SK-N-DZ (cell line): ENCODE data around the gene NUBP2. TPM values are rescaled to one million over a fixed set of nuclear protein-coding genes. Genes with fewer than 3 reads are reported as not detected.
A peak's percentile ranks its signal among the peaks of the same experiment; 100 is the strongest.

Experiments used
- DNase-seq: peaks from one replicate; pipeline ENCODE4 v3.0.0-alpha.2; 2015; ENCODE audit warnings: low spot score
- polyA plus RNA-seq, 2 experiments: library from polyadenylated mRNA; depleted of rRNA; stranded (reverse); fragments of >200 nt; gene quantifications; 2 replicates each; pipeline ENCODE4 v1.2.3, GENCODE V29; 2014

NUBP2 gene
- 302 and 363 TPM in 2 replicates for polyA plus RNA-seq (2014; cell fraction: cytosol; rRNA removed)
- polyA plus RNA-seq (2014; cell fraction: nucleus; rRNA removed), result 364 and 474 TPM in 2 replicates

GRCh38 chr16:1782408-1783264 is at the start of gene NUBP2, which contains the start of gene SPSB3:
Gene NUBP2, plus strand, starts transcription at chr16:1782960. Its CDS starts 61 bp downstream, at chr16:1783021.
Gene SPSB3, minus strand, starts transcription at chr16:1782571. Its CDS starts 1,088 bp downstream, at chr16:1781483.
- DNase-seq, result peak; percentile 100

GRCh38 chr16:1734123-1734522 is 48.6 kb upstream of the NUBP2 start:
- no peak for DNase-seq

GRCh38 chr16:1734816-1735215 is 47.9 kb upstream of the NUBP2 start:
- no peak for DNase-seq

- no peak for DNase-seq
These were observed 42.5 kb upstream of the NUBP2 start for GRCh38 chr16:1740234-1740633.

- DNase-seq, result no peak
These were observed 41.8 kb upstream of the NUBP2 start for GRCh38 chr16:1740781-1741490.

GRCh38 chr16:1741553-1742165 is 41.1 kb upstream of the NUBP2 start:
- no peak for DNase-seq

- DNase-seq, result no peak
These were observed 39.1 kb upstream of the NUBP2 start for GRCh38 chr16:1743376-1744337.

- DNase-seq, result no peak
These were observed 38.4 kb upstream of the NUBP2 start for GRCh38 chr16:1744338-1744840.

GRCh38 chr16:1745181-1745899 is 37.4 kb upstream of the NUBP2 start:
- DNase-seq, result no peak

- DNase-seq, result no peak
These were observed 36.7 kb upstream of the NUBP2 start for GRCh38 chr16:1745900-1746692.

GRCh38 chr16:1746693-1747195 is 36.0 kb upstream of the NUBP2 start:
- no peak for DNase-seq

- no peak for DNase-seq
These were observed 34.8 kb upstream of the NUBP2 start for GRCh38 chr16:1747934-1748333.

- no peak for DNase-seq
These were observed 33.3 kb upstream of the NUBP2 start for GRCh38 chr16:1749152-1750117.

GRCh38 chr16:1751946-1752345 is 30.8 kb upstream of the NUBP2 start:
- no peak for DNase-seq

GRCh38 chr16:1752853-1753252 is 29.9 kb upstream of the NUBP2 start:
- no peak for DNase-seq

- no peak for DNase-seq
These were observed 28.6 kb upstream of the NUBP2 start for GRCh38 chr16:1754204-1754603.

GRCh38 chr16:1757714-1758461 is 24.9 kb upstream of the NUBP2 start:
- DNase-seq, result no peak
